HEK293T (cell line): ENCODE measurements around the gene PPP1R37.

ENCODE experiments used
- CTCF ChIA-PET: fragments of 350-600 bp; formaldehyde crosslinking; extraction: SDS; loops from one replicate; lab custom pipeline; 2021; ENCODE audit warnings: antibody characterized with exemption, inconsistent platforms; lab: Yijun Ruan, JAX
- POLR2A ChIA-PET: fragments of 350-600 bp; formaldehyde crosslinking; extraction: SDS; loops from one replicate; lab custom pipeline; 2020; ENCODE audit warnings: antibody characterized with exemption, inconsistent platforms; lab: Yijun Ruan, JAX
- DNase-seq: peaks from one replicate; pipeline ENCODE4 v3.0.0; 2012; ENCODE audit warnings: mixed read lengths; ENCODE audit errors: extremely low spot score
- ARNT ChIP-seq: fragments of 450-650 bp; IDR thresholded peaks from 2 replicates; pipeline ENCODE4 v1.6.1; 2017; ENCODE audit warnings: mild to moderate bottlenecking
- BHLHE40 ChIP-seq: fragments of 450-650 bp; IDR thresholded peaks from 2 replicates; pipeline ENCODE4 v1.6.1; 2016; ENCODE audit warnings: mild to moderate bottlenecking, moderate library complexity, borderline replicate concordance
- CTBP1 ChIP-seq: fragments of 450-650 bp; IDR thresholded peaks from 2 replicates; pipeline ENCODE4 v1.6.1; 2016; ENCODE audit warnings: borderline replicate concordance
- ELF4 ChIP-seq: fragments of 450-650 bp; IDR thresholded peaks from 2 replicates; pipeline ENCODE4 v1.6.1; 2017; ENCODE audit warnings: antibody characterized with exemption
- FOXA1 ChIP-seq: fragments of 450-650 bp; IDR thresholded peaks from 2 replicates; pipeline ENCODE4 v1.6.1; 2016; ENCODE audit warnings: mild to moderate bottlenecking
- FOXK2 ChIP-seq: fragments of 450-650 bp; IDR thresholded peaks from 2 replicates; pipeline ENCODE4 v1.6.1; 2016; ENCODE audit warnings: mild to moderate bottlenecking
- FOXM1 ChIP-seq: fragments of 450-650 bp; IDR thresholded peaks from 2 replicates; pipeline ENCODE4 v1.6.1; 2017; ENCODE audit warnings: mild to moderate bottlenecking, borderline replicate concordance
- L3MBTL2 ChIP-seq: fragments of 450-650 bp; conservative IDR thresholded peaks from 2 replicates; pipeline ENCODE4 v1.6.1; 2016; ENCODE audit warnings: mild to moderate bottlenecking
- LEF1 ChIP-seq: fragments of 450-650 bp; IDR thresholded peaks from 2 replicates; pipeline ENCODE4 v1.6.1; 2017; ENCODE audit warnings: mild to moderate bottlenecking, borderline replicate concordance
- NFRKB ChIP-seq: fragments of 450-650 bp; IDR thresholded peaks from 2 replicates; pipeline ENCODE4 v1.6.1; 2016; ENCODE audit warnings: mild to moderate bottlenecking, moderate library complexity
- SP1 ChIP-seq: fragments of 450-650 bp; IDR thresholded peaks from 2 replicates; pipeline ENCODE4 v1.6.1; 2017
- SUZ12 ChIP-seq: fragments of 450-650 bp; IDR thresholded peaks from 2 replicates; pipeline ENCODE4 v1.6.1; 2016; ENCODE audit warnings: mild to moderate bottlenecking
- TARDBP ChIP-seq: fragments of 450-650 bp; IDR thresholded peaks from 2 replicates; pipeline ENCODE4 v1.6.1; 2016
- ZNF384 ChIP-seq: fragments of 450-650 bp; IDR thresholded peaks from 2 replicates; pipeline ENCODE4 v1.6.1; 2016
- TF ChIP-seq, protein P1 (sequence below): fragments of 450-650 bp; IDR thresholded peaks from 2 replicates; pipeline ENCODE4 v1.6.1; 2016

Gene PPP1R37

DNA sequence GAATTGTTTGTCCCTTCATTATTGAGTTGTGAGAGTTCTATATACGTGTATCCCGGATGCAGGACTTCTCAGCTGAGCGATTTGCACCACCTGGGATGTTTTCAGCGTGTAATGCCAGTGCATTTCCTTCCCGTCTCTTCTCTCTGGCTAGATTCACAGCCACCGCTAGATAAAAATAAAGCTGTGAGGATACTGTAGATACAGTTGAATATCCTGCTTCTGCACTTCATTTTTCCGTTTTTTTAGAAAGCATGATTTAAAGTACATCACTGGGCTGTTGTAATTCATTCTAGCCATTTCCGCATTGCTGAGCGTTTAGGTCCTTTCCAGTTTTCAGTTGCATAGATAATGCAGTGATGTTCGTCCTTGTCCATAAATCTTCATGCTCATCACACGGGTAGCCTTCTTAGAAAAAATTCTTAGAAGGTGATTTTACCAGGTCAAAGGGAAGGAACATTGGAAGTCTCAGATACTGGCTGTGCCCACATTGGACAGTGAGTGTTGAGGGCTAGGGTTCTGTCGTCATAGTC, 14.7 kb downstream of the PPP1R37 start:
- TF ChIP-seq ARNT = no peak
- TF ChIP-seq TARDBP = no peak
- no peak for TF ChIP-seq BHLHE40
- TF ChIP-seq L3MBTL2 = no peak
- no peak for TF ChIP-seq ELF4
- TF ChIP-seq ZNF384 = no peak
- TF ChIP-seq FOXA1 = no peak
- TF ChIP-seq FOXM1 = no peak
- ChIA-PET POLR2A (no interaction called here), CTCF (no interaction called here)
- DNase-seq = no peak

DNA sequence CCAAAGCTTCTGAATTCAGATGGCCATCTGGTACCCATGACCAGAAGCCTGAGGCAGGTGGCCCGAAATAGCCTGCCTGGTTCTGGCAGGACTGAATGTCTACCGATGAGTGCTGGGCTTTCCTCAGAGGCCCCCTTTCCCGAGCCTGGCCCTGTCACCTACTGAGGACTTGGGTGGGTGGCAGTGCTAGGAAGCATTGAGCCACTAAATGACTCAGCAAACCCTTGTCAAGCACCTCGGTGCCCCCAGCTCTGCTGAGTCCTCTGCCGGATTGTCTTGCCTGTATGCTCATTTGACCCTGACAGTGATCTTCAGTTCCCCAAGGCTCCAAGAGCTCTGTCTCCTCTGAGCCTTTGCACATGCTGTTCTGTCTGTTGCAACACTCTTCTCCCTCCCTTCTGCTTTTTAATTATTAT, 17.9 kb downstream of the PPP1R37 start:
- ChIA-PET CTCF (interaction anchor here (0.6 kb wide), 1 partner anchor 19 kb away, joined by 5 read pairs; no protein-coding TSS in a partner anchor), POLR2A (no interaction called here)
- TF ChIP-seq ELF4 (no peak), SUZ12 (no peak), ARNT (no peak), SP1 (no peak)
- DNase-seq = no peak

DNA sequence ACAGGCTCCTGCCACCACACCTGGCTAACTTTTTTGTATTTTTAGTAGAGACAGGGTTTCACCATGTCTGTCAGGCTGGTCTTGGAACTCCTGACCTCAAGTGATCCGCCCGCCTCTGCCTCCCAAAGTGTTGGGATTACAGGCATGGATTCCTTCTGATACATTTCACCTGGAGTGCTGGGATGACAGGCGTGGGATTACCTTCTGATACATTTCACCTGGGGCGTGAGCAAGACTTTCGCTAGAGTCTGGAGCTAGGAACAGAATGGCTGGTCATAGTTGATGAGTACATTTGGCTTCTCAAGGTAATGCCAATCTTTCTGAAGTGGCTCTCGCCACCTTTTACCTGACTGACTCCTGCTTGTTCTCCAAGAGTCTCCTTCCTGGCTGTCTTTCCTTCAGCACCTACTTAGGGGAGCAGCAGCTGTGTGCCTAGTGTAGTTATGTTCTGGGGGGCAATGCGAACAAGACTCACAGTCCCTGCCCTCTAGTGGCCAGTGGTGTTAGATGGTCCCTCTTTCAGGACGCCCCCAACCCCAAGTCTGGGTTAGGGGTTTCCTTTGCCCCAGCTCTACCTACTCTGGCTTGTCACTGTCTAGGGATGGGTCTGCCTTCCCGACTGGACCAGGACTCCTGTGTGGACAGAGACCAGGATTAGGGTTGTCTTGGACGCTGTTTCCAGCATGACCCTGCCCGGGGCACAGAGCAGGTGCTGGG, 19.3 kb downstream of the PPP1R37 start:
- TF ChIP-seq TARDBP (no peak), LEF1 (no peak)
- CTCF ChIA-PET = interaction anchor here (0.9 to 1.6 kb wide), 2 partner anchors 13 to 54 kb away, joined by 3 to 7 read pairs; no protein-coding TSS in a partner anchor
- POLR2A ChIA-PET = interaction anchor here (1.1 kb wide), 1 partner anchor 14 kb away, joined by 4 read pairs; no protein-coding TSS in a partner anchor
- DNase-seq = no peak

DNA sequence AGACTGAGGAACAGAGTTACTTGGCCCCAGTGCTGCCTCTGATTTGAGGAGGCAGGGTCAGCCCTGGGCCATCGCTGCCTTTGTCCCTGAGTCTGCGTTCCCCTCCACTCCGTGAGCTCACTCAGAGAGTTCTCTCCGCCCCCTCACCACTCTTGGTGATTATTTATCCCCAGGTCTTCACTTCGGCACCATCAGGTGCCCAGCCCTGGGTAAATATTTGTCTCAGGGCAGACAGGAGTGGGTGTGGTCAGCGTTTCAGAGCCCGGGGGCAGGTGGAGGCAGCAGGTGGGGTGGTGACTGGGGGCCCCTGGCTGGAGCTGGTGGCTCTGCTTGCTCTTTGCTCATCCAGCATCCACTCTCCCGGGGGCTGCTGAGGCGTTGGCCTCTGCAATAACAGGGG, 20.6 kb downstream of the PPP1R37 start:
- ChIA-PET CTCF (interaction anchor here (1.6 kb wide), 1 partner anchor 12 kb away, joined by 7 read pairs; no protein-coding TSS in a partner anchor), POLR2A (interaction anchor here (0.8 to 1.4 kb wide), 2 partner anchors 21 to 74 kb away, joined by 3 to 4 read pairs; partner anchors contain the start of gene PPP1R37)
- no peak for TF ChIP-seq SP1
- TF ChIP-seq BHLHE40 = no peak
- TF ChIP-seq ZNF384 = no peak
- no peak for DNase-seq

DNA sequence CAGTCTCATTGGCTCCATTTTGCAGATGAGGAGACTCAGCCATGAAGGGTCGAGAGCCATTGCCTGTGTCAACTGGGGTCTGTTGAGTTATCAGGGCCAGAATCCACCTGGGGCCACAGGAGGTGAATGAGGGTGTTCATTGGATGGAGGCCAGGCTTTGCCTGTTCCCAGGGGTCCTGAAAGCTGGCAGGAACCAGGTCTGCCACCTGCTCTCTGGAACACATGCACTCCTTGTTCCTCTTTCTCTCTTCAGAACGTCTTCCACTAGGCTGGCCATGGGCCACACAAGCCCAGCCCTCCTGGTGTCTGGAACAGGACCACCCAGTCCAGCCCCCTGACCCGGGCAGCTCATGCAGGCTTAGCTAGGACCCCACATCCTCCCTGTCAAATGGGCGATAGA, 21.1 kb downstream of the PPP1R37 start:
- DNase-seq = no peak
- POLR2A ChIA-PET = interaction anchor here (1.4 kb wide), 1 partner anchor 75 kb away, joined by 3 read pairs; no protein-coding TSS in a partner anchor
- CTCF ChIA-PET = no interaction called here
- TF ChIP-seq BHLHE40 = no peak
- no peak for TF ChIP-seq SP1
- TF ChIP-seq FOXA1 = no peak
- TF ChIP-seq, protein P1, sequence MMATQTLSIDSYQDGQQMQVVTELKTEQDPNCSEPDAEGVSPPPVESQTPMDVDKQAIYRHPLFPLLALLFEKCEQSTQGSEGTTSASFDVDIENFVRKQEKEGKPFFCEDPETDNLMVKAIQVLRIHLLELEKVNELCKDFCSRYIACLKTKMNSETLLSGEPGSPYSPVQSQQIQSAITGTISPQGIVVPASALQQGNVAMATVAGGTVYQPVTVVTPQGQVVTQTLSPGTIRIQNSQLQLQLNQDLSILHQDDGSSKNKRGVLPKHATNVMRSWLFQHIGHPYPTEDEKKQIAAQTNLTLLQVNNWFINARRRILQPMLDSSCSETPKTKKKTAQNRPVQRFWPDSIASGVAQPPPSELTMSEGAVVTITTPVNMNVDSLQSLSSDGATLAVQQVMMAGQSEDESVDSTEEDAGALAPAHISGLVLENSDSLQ = no peak
- TF ChIP-seq FOXM1 = no peak

DNA sequence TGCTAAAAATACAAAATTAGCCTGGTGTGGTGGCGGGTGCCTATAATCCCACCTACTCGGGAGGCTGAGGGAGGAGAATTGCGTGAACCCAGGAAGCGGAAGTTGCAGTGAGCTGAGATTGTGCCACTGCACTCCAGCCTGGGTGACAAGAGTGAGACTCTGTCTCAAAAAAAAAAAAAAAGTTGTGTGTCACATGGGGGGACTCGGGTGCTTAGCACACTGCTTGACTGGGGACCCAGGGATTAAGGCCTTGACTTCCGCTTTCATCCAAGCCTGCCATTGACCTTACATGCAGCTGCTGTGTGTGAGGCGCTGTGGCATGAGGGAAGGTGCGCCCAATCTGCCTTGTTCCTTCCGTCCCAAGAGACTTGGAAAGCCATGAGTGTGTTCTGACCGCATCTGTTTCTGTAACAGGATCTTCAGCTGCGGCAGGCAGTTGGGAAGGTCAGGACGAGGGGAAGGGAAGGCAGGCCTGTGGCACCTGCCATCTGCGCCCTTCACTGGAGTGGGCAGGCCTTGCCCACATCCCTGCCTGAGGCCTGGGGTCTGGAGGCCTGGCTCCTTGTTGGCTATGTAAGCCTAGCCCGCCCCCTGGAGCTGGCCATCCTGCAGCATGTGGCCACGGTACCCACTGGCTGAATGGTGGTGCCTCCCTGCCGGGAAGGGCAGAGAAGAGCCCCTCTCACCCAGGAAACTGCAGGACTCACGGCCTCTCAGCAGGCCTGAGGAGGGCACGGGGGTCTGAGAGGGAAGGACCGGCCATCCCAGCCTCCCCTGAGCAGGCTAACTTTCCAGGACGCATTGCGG, 23.0 kb downstream of the PPP1R37 start:
- DNase-seq = no peak
- no peak for TF ChIP-seq ELF4
- no peak for TF ChIP-seq FOXA1
- TF ChIP-seq TARDBP = no peak
- TF ChIP-seq SUZ12 = no peak
- POLR2A ChIA-PET = no interaction called here
- CTCF ChIA-PET = interaction anchor here (0.6 kb wide), 1 partner anchor 108 kb away, joined by 3 read pairs; no protein-coding TSS in a partner anchor

DNA sequence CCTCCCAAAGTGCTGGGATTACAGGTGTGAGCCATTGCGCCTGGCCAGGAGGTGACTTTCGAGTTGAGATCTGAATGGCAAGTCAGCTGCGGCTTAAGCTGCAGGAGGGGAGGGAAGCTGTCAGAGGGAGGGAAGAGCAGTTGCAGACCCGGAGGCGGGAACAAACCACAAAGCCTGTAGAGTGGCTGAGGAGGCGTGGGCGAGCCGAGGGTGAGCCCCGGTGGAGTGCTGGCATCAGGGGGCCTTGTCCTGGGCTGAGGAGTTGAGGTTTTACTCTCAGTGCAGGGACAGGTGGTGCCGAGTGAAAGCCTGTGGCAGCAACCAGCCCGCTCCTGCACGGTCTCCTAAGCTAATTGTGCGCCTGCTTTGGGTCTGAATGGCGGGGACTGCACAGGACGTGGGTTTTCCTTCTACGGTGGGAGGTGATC, 24.2 kb downstream of the PPP1R37 start:
- ChIA-PET CTCF (no interaction called here), POLR2A (no interaction called here)
- no peak for TF ChIP-seq ZNF384
- TF ChIP-seq LEF1 = no peak
- TF ChIP-seq BHLHE40 = no peak
- TF ChIP-seq L3MBTL2 = no peak
- TF ChIP-seq FOXM1 = no peak
- TF ChIP-seq, protein P1 = no peak
- no peak for TF ChIP-seq NFRKB
- no peak for TF ChIP-seq TARDBP
- TF ChIP-seq CTBP1 = no peak
- no peak for TF ChIP-seq FOXK2
- TF ChIP-seq ELF4 = no peak
- no peak for DNase-seq
